Effector CD4-positive, alpha-beta T cell (primary cell): Measurements from ENCODE around the gene CEP152.
"Not testable (repeated sequence)": the region's sequence is repeated elsewhere in the genome, so short reads cannot be mapped to it uniquely, and the experiment has no call there.

Experiments
- DNase-seq: peaks from one replicate; pipeline ENCODE4 v3.0.0-alpha.2; 2020
- total RNA-seq: gene quantifications from one replicate; lab custom pipeline; 2026; lab: John Stamatoyannopoulos, UW

CEP152 gene, protein sequence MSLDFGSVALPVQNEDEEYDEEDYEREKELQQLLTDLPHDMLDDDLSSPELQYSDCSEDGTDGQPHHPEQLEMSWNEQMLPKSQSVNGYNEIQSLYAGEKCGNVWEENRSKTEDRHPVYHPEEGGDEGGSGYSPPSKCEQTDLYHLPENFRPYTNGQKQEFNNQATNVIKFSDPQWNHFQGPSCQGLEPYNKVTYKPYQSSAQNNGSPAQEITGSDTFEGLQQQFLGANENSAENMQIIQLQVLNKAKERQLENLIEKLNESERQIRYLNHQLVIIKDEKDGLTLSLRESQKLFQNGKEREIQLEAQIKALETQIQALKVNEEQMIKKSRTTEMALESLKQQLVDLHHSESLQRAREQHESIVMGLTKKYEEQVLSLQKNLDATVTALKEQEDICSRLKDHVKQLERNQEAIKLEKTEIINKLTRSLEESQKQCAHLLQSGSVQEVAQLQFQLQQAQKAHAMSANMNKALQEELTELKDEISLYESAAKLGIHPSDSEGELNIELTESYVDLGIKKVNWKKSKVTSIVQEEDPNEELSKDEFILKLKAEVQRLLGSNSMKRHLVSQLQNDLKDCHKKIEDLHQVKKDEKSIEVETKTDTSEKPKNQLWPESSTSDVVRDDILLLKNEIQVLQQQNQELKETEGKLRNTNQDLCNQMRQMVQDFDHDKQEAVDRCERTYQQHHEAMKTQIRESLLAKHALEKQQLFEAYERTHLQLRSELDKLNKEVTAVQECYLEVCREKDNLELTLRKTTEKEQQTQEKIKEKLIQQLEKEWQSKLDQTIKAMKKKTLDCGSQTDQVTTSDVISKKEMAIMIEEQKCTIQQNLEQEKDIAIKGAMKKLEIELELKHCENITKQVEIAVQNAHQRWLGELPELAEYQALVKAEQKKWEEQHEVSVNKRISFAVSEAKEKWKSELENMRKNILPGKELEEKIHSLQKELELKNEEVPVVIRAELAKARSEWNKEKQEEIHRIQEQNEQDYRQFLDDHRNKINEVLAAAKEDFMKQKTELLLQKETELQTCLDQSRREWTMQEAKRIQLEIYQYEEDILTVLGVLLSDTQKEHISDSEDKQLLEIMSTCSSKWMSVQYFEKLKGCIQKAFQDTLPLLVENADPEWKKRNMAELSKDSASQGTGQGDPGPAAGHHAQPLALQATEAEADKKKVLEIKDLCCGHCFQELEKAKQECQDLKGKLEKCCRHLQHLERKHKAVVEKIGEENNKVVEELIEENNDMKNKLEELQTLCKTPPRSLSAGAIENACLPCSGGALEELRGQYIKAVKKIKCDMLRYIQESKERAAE (N-terminal part only)
- total RNA-seq, result 25.9 reads per million, percentile 53 among the genes with 10 or more reads in this experiment

DNA sequence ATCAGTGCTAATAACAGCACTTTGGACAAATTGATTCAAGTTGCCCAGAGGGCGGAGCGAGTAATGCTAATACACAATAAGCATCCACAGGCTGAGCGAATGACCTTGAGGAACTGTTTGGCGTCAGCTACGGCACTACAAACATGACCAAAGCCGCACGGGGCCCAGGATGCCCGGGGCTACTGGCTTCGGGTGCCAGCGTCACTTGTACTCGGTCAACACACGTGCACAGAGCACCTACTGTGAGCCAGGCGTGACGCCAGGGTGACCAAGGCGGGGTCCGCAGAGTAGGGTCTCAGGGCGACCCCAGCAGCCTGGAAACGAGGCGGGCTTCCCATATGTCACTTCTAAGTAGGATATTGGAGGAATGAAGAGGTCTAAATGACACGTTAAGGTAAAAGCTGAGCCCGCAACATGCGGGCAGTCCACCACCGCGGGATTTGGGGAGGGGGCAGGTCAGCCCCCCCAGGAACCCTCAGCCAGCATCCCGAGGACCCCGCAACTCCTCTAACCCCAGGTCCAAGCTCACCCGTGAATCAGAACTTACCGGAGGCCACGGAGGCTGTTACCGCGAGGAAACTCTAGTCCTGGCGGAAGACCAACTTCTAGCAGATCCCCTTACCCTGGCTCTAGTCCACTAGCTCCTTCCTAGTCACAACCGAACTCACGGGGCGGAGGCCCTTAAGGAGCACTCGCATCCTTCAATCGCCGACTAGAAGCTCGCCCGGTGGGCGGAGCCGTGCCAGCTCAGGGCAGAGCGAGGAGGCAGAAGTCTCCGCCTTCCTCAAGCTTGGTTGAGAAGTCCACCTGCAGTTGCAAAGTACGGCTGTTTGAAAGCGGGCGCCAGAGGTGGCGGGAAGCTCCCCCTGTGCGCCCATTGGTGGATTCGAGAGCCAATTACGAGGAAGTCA is at the start of gene CEP152:
Gene CEP152 (minus strand): TSS at position 656 of the 911 bp plus-strand sequence. CDS start 5,420 bp downstream, outside the sequence.
- DNase-seq, result peak; percentile 99

DNA sequence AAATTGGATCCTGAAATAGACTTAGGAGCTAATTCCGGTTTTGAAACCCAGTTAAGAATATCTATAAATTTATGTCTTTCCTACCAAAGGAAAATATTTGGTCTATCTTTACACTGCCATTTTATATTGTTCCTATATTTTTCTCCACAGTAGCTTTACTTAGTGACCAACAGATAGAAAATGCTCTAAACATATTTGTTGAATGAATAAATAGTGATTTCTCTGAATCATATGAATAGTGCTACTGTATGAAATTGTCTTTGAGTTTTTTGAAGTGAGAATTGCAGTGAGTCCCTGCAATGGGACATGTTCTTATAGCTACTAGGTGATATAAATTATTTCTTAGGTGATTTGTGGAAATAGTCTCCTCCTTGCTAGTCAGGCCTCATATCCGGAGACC is 48.6 kb upstream of the CEP152 start:
- no peak for DNase-seq

DNA sequence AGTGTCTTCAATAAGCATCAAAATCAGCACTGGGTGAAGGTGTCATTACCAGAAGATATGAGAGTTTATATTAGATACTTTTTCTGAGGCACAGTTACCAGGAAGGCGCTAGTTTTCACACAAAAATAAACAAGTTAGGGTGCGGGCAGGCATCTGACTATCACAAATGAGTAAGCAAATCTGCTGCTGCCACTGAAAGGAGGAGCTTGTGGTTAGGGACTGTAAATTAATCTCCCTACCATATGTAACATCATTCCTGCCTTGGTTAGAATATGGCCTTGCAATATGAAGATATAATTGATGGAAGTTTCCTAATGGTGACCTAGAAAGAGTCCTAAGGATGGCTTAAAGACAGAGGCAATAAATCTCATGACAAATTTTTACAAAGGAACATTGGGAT is 47.5 kb upstream of the CEP152 start:
- no peak for DNase-seq

DNA sequence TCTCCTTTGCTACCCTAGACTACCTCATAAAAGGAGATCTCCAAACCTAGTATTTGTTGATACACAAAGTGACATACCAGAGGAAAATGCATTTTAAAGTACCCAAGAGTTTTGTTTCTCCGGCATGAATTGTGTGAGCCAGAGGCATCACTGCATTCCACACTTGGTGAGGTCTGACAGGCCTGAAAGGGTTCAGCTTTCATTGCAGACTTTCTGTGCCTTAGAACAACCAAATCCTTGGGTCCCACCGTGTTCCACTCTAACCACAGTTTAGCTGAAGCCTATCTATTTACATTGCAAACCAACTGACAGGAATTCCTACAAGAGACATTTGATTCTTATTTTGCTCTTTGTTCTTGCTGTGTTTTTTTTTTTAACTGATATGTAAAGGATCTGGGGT is 46.1 kb upstream of the CEP152 start:
- DNase-seq, result no peak

DNA sequence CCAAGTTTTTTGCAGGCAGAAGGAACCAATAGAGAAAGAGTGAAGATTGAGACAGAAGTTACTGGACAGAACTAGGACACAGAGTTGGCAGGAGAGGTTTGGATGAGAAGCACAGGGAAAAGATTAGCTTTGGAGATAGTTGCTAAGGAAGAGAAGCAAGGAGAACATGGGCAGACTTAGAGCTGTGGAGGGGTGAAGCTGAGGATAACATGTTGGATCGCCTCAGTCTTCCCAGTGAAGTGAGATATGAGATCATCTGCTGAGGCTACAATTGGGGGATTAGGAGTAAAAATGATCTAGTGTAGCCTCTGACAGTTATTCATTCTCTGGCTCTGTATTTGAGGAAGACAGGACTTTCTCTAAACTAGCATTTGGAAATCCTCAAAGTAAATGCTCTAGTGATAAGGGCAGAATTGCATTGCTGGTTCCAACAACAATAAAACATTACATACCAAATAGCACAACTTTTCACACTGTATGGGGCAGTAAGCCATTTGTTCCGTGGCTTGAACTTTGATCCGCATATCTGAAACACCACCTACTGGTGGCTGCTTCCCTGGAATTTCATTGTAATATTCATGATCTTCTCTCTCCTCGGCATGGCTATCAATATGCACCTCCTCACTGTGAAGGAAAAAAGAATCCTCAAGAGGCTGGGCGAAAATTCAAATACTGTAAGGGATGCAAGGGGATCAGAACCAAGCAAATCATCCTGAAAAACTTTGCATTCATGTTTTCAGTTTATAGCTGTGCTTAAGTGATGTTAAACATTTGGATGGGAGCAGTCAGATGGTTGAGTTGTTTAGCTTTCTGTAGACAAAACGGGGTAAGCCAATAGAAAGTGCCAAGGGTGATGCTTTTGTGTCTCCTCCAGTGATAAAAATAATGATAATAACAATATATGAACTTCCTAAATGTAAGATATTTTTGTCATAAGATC is 44.9 kb upstream of the CEP152 start:
- DNase-seq, result no peak

DNA sequence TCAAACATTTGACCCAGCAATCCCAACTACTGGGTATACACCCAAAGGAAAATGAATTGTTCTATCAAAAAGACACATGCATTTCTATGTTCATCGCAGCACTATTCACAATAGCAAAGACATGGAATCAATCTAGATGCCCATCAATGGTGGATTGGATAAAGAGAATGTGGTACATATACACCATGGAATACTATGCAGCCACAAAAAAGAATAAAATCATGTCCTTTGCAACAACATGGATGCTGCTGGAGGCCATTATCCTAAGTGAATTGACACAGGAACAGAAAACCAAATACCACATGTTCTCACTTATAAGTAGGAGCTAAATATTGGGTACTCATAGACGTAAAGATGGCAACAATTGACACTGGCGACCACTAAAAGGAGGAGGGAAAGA is 43.6 kb upstream of the CEP152 start:
- DNase-seq, result not testable (repeated sequence)

DNA sequence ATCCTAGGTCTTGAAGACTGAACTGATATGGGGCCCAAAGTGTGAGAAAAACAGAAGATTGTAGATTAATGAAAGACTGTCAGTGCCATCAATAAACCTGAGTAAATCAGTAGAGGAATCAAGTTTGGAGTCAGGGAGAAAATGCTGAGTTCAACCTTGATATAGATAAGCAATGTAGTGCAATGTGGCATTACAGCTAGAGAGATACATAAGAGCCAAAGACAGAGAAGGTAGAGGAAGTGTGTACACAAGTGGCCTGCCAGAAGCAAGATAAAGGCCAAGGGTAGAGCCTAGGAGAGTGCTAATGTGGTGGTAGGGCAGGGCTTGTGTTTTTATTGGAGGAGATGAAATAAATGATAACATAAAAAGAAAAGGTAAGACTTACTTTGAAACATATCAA is 41.1 kb upstream of the CEP152 start:
- no peak for DNase-seq

DNA sequence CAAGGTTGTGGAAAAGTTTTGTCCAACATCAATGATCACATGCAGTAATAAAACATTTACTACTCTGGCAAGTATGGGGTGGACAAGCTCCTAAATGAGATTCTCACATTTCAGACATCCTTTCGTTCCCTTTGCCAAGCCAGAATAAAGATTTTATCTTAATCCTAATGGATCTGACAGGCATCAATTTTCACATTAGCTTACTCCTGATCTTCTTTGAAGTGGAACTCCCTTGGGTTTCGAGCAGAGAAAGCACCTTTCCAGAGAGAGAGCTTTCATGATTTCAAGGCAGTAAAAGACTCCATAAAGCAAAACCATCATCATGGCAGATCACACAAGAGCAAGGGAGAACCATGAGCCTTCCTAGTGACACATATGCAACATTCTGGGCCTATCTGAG is 39.8 kb upstream of the CEP152 start:
- DNase-seq, result no peak

DNA sequence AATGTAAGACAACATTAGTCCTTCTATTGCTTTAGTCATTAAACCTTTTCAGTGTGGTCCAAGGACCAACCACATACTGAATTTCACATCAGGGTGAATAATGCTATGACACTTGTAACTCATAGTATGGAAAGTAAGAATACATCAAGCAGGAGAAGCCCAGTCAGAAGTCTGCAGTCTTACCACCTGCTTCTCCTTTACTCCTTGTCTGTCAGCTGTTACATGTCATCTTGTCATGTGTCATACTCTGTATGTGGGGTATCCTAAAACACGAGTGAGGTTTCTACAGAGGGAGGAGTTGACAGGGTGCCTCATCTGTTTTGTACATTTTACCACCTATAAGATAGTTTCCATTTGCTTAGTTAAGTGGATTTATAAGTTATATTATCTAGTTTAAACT is 34.3 kb upstream of the CEP152 start:
- no peak for DNase-seq

DNA sequence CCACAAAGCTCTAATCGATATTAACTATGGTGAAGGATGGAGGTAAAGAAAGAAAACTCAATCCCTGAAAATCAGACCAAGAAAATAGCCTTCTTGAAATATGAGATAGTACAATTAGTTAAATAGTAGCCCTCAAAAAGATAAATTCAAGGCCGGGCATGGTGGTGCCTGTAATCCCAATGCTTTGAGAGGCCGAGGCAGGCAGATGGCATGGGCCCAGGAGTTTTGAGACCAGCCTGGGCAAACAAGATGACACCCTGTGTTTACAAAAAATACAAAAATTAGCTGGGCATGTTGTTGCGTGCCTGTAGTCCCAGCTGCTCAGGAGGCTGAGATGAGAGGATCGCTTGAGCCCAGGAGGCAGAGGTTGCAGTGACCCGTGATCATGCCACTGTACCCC is 31.6 kb upstream of the CEP152 start:
- DNase-seq, result no peak

DNA sequence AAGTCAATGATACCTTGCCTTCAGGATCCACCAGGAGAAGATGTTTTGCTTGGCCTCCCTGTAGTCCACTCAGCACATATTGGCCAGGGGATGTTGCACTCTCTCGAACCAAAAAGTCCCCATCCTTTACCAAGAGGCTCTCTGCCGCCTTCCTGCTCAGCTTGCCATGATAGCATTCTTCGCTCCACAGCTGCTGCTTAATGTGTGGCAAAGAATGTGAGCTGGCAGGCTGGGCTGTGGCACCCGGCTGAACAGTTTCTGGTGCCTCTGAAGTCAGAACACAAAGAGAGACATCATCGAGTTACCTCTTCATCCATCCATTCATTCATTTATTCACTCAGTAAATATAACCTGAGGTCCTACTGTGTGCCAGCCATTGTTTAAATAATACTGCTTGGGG is 23.9 kb upstream of the CEP152 start:
- DNase-seq, result no peak

DNA sequence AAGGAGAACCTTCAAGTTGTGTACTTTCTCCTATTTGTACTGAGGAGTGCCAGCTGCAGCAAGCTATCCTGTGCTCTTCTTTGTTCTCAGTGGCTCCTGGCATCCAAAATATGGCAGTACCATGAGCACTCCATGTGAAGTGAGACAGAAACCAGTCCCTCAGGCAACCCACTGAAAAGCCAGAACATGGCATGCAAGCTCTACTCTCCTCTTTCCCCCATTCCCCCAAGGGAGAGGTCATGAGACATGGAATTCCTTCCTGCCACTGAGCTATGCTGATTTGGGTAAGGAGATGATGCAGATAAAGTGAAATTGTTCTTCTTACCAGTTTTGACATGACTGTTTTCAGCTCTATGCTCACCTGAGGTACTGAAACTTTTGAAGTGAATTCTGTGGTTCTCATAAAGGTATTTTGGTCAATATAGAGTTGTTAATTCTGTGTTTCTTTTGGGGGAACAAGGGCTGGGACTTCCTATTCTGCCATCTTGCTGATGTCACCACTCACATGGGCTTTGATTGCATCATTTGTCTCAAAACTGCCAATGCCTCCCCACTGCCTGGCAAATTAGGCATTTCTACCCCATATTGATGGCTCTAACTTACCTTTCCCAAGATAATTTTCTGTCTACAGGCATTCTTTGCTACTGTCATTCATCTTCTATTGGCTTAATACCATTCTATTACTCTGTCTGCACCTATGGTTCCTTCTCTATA is 22.8 kb upstream of the CEP152 start:
- no peak for DNase-seq

DNA sequence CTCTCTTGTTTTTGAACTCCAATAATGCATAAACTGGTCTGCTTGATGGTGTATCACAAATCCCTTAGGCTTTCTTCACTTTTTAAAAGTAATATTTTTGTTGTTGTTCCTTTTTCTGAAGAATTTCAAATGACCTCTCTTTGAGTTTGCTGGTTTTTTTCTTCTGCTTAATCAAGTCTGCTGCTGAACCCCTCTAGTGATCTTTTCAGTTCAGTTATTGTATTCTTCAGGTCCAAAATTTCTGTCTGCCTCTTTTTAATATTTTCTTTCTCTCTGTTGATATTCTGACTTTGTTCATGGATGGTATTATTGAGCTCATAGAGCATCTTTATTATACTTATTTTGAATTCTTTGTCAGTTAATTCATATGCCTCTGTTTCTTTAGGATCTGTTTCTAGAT is 21.8 kb upstream of the CEP152 start:
- DNase-seq, result no peak

DNA sequence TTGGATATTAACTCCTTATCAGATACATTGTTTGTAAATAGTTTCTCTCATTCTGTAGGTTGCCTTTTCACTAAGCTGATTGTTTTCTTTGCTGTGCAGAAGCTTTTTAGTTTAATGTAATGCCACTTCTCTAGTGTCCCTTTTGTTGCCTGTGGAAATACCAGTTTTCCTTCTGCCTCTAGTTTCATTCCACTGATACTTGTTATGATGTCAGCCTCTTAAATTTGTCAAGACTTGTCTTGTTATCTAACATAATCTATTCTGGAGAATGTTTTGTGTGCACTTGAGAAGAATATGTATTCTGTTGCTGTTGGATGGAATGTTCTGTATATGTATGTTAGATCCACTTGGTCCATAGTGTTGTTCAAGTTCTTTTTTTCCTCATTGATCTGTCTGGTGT is 18.0 kb upstream of the CEP152 start:
- no peak for DNase-seq

DNA sequence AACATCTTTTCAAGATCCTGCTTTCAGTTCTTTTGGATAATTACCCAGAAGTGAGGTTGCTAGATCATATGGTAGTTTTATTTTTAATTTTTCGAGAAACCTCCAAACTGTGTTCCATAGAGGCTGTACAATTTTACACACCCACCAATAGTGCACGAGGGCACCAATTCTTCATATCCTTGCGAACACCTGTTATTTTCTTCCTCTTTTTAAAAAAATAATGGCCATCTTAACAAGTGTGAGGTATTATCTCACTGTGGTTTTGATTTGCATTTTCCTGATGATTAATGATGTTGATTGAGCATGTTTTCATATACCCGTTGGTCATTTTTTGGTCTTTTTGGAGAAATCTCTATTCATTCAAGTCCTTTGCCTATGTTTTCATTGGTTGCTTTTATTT is 17.6 kb upstream of the CEP152 start:
- DNase-seq, result no peak

DNA sequence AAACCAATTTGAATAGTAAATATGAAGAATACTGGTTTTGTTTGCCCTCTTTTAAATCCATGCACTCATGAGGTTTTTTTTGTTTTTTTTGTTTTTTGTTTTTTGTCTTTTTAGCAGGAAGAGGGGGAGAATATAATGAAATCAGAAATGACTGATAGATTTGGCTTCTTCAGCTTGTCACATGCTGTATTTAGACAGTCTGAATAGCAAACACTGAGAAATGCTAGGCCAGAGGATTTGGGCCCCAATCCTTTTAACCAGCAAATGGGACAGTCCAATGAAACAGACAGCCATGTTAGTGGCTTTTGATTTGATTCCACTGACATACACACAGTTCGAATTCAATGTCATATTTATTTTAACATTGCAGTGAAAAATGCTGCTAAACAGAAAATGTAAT is 14.2 kb upstream of the CEP152 start:
- DNase-seq, result no peak

DNA sequence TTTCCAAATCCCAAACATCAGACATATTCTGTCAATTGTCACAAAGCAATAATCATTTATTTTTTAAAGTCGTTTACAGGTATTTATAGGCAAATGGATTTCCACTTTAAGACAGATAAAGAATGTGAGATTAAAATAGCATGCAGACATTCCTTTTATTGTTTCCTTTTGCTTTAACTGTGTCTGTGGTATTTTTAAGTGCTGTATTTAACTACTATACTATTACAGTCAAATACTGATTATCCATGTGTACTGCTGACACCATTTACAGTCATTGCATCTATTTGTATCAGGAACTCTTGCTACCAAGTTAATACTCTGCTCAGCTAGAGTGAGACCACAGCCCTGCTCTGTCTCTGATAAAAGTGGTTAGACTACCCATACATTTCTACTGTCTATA is 12.8 kb upstream of the CEP152 start:
- no peak for DNase-seq

DNA sequence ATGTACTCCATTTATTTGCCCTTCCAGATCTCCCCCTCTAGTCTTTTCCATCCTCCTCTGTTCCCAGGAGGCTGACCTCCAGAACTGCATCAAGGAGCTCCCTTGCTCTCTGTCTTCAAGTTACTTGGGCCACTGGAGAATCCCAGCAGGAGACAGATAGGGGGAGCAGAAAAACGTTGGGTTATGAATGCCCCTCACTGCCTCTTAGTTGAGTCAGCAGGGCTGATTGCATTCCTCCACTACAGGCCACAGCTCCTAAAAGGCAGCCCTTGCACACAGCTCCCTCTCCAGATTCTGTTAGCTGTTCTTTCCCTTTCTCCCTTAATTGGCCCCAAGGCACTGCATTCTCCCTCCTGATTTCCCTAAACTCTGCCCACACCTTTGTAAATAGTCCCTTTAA is 12.4 kb upstream of the CEP152 start:
- DNase-seq, result no peak

DNA sequence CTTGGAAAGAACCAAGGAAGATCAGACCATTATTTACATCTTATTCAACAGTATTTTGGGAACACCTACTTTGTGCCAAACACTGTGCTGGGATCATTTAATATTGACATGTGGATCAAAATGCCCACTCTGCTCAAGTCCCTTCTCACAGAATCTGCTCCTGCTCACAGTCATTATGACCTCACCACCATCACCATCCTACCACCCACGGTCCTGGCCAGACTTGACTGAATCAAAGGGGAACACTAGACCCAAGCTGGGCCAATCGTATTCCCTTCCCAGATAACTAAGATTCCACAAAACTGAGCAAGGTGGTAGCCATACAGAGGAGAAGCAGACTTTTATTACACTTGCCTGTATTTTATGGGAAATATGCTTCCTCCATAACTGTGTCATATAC is 3.4 kb upstream of the CEP152 start:
- no peak for DNase-seq

DNA sequence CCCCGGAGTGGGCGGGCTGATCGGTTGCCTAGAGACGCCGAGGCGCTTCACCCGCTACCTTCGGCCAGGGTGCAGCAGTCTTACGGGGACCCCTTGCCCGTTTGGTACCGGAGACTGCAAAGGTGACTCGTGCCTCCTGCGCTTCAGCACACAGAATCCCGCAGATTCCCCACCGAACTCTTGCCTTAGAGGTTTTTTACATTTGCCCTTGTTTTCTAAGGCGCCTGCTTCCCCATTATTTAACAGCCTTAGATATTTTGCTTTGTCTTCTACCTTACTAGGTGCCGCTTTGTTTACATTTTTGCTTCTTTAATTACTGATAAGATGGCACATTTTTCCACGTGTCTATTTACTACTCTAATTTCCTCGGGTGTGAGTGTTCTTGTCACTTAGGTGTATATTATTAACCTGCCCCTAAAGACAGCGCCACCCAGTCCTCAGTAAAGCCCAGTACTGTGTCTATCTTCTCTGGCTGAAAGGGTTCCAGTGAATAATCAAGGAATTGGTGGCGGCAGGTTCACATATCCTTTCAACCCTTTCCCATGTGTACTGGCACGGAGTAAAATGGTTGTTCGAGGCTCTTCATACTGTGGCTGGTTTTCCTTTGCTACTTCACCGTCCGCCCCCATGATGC is 573 bp upstream of the CEP152 start:
- no peak for DNase-seq
